HEK293 (cell line): ENCODE measurements around the gene SPPL2B.

Experiments
- CTCF ChIA-PET: fragments of 350-600 bp; formaldehyde crosslinking; extraction: SDS; loops from one replicate; lab custom pipeline; 2021; ENCODE audit warnings: antibody characterized with exemption; lab: Yijun Ruan, JAX
- POLR2A ChIA-PET: fragments of 300-600 bp; formaldehyde crosslinking; extraction: SDS; loops from one replicate; lab custom pipeline; 2020; ENCODE audit warnings: antibody characterized with exemption, inconsistent platforms; lab: Yijun Ruan, JAX
- H3K27ac ChIP-seq: fragments of 200-500 bp; sonication (Bioruptor generic); 2 replicates; pipeline ENCODE4 v1.5.1; 2014; ENCODE audit warnings: low read depth, low read length, control low read depth, inconsistent platforms; ENCODE audit errors: extremely low read depth
- H3K36me3 ChIP-seq, 2 experiments: fragments of 200-500 bp in 1 of 2; sonication (Bioruptor generic) in 1 of 2; 1 replicate in 1 of 2; 2 replicates in 1 of 2; pipeline ENCODE4 v1.5.1; 2014 to 2017; ENCODE audit warnings: inconsistent platforms in 2 of 2, low read length in 2 of 2; ENCODE audit not compliant: control insufficient read depth in 2 of 2, insufficient read depth in 1 of 2
- H3K4me1 ChIP-seq: fragments of 200-500 bp; sonication (Bioruptor generic); 2 replicates; pipeline ENCODE4 v1.5.1; 2014; ENCODE audit warnings: mild to moderate bottlenecking, low read length, inconsistent platforms; ENCODE audit not compliant: control insufficient read depth, insufficient read depth
- H3K4me3 ChIP-seq: 2 replicates; pipeline ENCODE4 v1.5.1; 2011; ENCODE audit warnings: low read depth, mild to moderate bottlenecking, control low read depth, low read length, moderate library complexity
- H3K9me3 ChIP-seq: fragments of 200-500 bp; sonication (Bioruptor generic); 2 replicates; pipeline ENCODE4 v1.5.1; 2014; ENCODE audit warnings: low read depth, low read length, inconsistent platforms; ENCODE audit not compliant: control insufficient read depth, insufficient read depth
- EGR2 ChIP-seq: fragments of 450-650 bp; formaldehyde crosslinking; IDR thresholded peaks from 2 replicates; pipeline ENCODE4 v1.5.1; 2016; ENCODE audit warnings: low read depth, missing biosample characterization, missing genetic modification characterization
- GLI4 ChIP-seq: fragments of 450-650 bp; formaldehyde crosslinking; IDR thresholded peaks from 2 replicates; pipeline ENCODE4 v1.5.1; 2016; ENCODE audit warnings: missing biosample characterization, missing genetic modification characterization
- GLIS1 ChIP-seq: fragments of 450-650 bp; formaldehyde crosslinking; IDR thresholded peaks from 2 replicates; pipeline ENCODE4 v1.5.1; 2016; ENCODE audit warnings: missing biosample characterization, missing genetic modification characterization
- PRDM1 ChIP-seq: fragments of 450-650 bp; formaldehyde crosslinking; IDR thresholded peaks from 2 replicates; pipeline ENCODE4; 2016; ENCODE audit warnings: missing biosample characterization, missing genetic modification characterization
- SP2 ChIP-seq: fragments of 450-650 bp; formaldehyde crosslinking; IDR thresholded peaks from 2 replicates; pipeline ENCODE4 v1.5.1; 2016; ENCODE audit warnings: missing biosample characterization, missing genetic modification characterization
- ZFHX2 ChIP-seq: fragments of 450-650 bp; formaldehyde crosslinking; conservative IDR thresholded peaks from 2 replicates; pipeline ENCODE4 v1.5.1; 2016; ENCODE audit warnings: missing biosample characterization, missing genetic modification characterization
- ZFP69B ChIP-seq: fragments of 450-650 bp; formaldehyde crosslinking; IDR thresholded peaks from 2 replicates; pipeline ENCODE4 v1.5.1; 2016; ENCODE audit warnings: missing biosample characterization, missing genetic modification characterization
- ZNF121 ChIP-seq: fragments of 450-650 bp; formaldehyde crosslinking; IDR thresholded peaks from 2 replicates; pipeline ENCODE4 v1.5.1; 2016; ENCODE audit warnings: missing biosample characterization, missing genetic modification characterization
- ZNF146 ChIP-seq: fragments of 450-650 bp; formaldehyde crosslinking; IDR thresholded peaks from 2 replicates; pipeline ENCODE4 v1.5.1; 2016; ENCODE audit warnings: missing biosample characterization, missing genetic modification characterization
- ZNF184 ChIP-seq: fragments of 450-650 bp; IDR thresholded peaks from 2 replicates; pipeline ENCODE4 v1.5.1; 2018; ENCODE audit warnings: missing biosample characterization, mild to moderate bottlenecking, missing genetic modification characterization
- ZNF366 ChIP-seq: fragments of 450-650 bp; formaldehyde crosslinking; conservative IDR thresholded peaks from 2 replicates; pipeline ENCODE4 v1.5.1; 2016; ENCODE audit warnings: missing biosample characterization, missing genetic modification characterization
- ZNF391 ChIP-seq: fragments of 450-650 bp; formaldehyde crosslinking; IDR thresholded peaks from 2 replicates; pipeline ENCODE4 v1.5.1; 2016; ENCODE audit warnings: low read depth, missing biosample characterization, missing genetic modification characterization, borderline replicate concordance
- ZNF561 ChIP-seq: fragments of 450-650 bp; IDR thresholded peaks from 2 replicates; pipeline ENCODE4 v1.5.1; 2018; ENCODE audit warnings: missing biosample characterization, missing genetic modification characterization, borderline replicate concordance
- ZNF654 ChIP-seq: fragments of 450-650 bp; formaldehyde crosslinking; IDR thresholded peaks from 2 replicates; pipeline ENCODE4 v1.5.1; 2016; ENCODE audit warnings: low read depth, missing biosample characterization, missing genetic modification characterization
- ZNF677 ChIP-seq: fragments of 450-650 bp; IDR thresholded peaks from 2 replicates; pipeline ENCODE4 v1.5.0; 2018; ENCODE audit warnings: missing biosample characterization, mild to moderate bottlenecking, missing genetic modification characterization, moderate library complexity
- ZNF707 ChIP-seq: fragments of 450-650 bp; formaldehyde crosslinking; IDR thresholded peaks from 2 replicates; pipeline ENCODE4 v1.5.1; 2016; ENCODE audit warnings: missing biosample characterization, missing genetic modification characterization
- ZNF76 ChIP-seq: fragments of 450-650 bp; formaldehyde crosslinking; IDR thresholded peaks from 2 replicates; pipeline ENCODE4; 2016; ENCODE audit warnings: low read depth, missing biosample characterization, missing genetic modification characterization, borderline replicate concordance
- TF ChIP-seq, protein P1 (sequence below): fragments of 450-650 bp; formaldehyde crosslinking; IDR thresholded peaks from 2 replicates; pipeline ENCODE4 v1.5.1; 2016; ENCODE audit warnings: missing biosample characterization, missing genetic modification characterization
- TF ChIP-seq, protein P2 (sequence below): fragments of 450-650 bp; formaldehyde crosslinking; IDR thresholded peaks from 2 replicates; pipeline ENCODE4 v1.5.1; 2017; ENCODE audit warnings: missing biosample characterization, missing genetic modification characterization
- TF ChIP-seq, protein P3 (sequence below): fragments of 450-650 bp; formaldehyde crosslinking; IDR thresholded peaks from 2 replicates; pipeline ENCODE4 v1.5.1; 2017; ENCODE audit warnings: missing biosample characterization, missing genetic modification characterization

Gene SPPL2B

DNA sequence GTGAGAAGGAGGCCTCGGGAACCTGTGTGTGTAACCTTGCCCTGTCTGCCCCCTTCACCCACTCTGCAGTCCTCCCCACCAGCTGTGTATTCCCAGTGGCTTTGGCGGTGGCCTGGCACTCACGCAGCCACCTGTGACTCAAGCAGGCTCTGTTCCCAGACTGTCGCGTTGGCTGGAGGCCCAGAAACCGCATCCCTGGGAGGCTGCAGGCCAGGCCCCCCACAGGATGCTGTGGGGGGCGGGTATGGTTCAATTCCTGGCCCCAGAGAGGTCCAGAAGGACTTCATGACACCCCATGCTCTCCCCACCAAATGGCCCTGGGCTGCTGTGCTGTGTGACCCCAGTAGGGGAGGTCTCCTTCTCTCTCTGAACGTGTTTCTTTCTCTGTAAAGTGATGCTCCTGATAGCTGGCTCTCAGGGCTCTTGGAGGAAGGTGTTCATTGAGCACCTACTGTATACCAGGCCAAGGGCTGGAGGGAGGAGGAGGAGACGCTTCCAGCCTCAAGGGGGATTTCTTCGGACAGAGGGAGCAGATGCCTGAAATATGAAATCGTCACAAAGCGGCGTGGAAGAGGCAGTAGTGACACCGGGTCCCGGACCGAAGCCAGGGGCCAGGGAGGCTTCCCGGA is 18.6 kb upstream of the SPPL2B start (continued):
- TF ChIP-seq, protein P1, sequence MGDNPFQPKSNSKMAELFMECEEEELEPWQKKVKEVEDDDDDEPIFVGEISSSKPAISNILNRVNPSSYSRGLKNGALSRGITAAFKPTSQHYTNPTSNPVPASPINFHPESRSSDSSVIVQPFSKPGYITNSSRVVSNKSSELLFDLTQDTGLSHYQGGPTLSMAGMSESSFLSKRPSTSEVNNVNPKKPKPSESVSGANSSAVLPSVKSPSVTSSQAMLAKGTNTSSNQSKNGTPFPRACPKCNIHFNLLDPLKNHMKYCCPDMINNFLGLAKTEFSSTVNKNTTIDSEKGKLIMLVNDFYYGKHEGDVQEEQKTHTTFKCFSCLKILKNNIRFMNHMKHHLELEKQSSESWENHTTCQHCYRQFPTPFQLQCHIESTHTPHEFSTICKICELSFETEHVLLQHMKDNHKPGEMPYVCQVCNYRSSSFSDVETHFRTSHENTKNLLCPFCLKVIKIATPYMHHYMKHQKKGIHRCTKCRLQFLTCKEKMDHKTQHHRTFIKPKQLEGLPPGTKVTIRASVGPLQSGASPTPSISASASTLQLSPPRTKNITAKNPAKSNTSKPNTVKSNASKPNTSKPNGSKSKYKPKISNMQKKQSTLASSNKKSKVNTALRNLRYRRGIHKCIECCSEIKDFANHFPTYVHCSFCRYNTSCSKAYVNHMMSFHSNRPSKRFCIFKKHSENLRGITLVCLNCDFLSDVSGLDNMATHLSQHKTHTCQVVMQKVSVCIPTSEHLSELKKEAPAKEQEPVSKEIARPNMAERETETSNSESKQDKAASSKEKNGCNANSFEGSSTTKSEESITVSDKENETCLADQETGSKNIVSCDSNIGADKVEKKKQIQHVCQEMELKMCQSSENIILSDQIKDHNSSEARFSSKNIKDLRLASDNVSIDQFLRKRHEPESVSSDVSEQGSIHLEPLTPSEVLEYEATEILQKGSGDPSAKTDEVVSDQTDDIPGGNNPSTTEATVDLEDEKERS (tag by site-specific recombination), result no peak
- TF ChIP-seq ZNF654 (tag by site-specific recombination) (no peak), ZNF76 (tag by site-specific recombination) (no peak), PRDM1 (tag by site-specific recombination) (no peak), ZNF707 (tag by site-specific recombination) (no peak), ZNF184 (tag by site-specific recombination) (no peak), ZNF391 (tag by site-specific recombination) (no peak), SP2 (tag by site-specific recombination) (no peak), ZNF366 (tag by site-specific recombination) (no peak), ZNF561 (no peak), EGR2 (0 out of 2 replicates have a peak, but pooled peaks have one; percentile 17)
- TF ChIP-seq, protein P2, sequence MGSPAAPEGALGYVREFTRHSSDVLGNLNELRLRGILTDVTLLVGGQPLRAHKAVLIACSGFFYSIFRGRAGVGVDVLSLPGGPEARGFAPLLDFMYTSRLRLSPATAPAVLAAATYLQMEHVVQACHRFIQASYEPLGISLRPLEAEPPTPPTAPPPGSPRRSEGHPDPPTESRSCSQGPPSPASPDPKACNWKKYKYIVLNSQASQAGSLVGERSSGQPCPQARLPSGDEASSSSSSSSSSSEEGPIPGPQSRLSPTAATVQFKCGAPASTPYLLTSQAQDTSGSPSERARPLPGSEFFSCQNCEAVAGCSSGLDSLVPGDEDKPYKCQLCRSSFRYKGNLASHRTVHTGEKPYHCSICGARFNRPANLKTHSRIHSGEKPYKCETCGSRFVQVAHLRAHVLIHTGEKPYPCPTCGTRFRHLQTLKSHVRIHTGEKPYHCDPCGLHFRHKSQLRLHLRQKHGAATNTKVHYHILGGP (tag by site-specific recombination), result no peak

DNA sequence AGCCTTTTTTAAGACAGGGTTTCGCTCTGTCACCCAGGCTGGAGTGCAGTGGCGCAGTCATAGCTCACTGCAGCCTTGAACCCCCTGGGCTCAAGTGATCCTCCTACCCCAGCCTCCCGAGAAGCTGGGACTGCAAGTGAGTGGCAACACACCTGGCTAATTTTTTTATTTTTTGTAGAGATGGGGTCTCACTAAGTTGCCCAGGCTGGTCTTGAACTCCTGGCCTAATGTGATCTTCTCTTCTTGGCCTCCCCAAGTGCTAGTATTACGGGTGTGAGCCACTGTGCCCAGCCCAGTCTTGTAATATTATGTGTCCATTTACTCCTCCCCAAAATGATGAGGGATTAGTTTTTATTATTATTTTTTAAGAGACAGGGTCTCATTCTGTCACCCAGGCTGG is 17.4 kb upstream of the SPPL2B start:
- no peaks in the 10 kb centered on the region for H3K9me3 ChIP-seq
- H3K4me1 ChIP-seq, result no peaks in the 10 kb centered on the region
- H3K4me3 ChIP-seq, result no peak overlapping the region
- no peak for TF ChIP-seq ZFP69B
- no peak for TF ChIP-seq GLI4
- TF ChIP-seq ZNF146, result no peak
- TF ChIP-seq ZNF121 (tag by site-specific recombination), result peak; percentile 69; the same call in 1 of the 2 replicates
- CTCF ChIA-PET, result no interaction called here
- H3K36me3 ChIP-seq, result no peaks in the 10 kb centered on the region
- POLR2A ChIA-PET, result interaction anchor here (0.7 kb wide), 1 partner anchor 215 kb away, joined by 4 read pairs; no protein-coding TSS in a partner anchor
- no peak overlapping the region for H3K27ac ChIP-seq

DNA sequence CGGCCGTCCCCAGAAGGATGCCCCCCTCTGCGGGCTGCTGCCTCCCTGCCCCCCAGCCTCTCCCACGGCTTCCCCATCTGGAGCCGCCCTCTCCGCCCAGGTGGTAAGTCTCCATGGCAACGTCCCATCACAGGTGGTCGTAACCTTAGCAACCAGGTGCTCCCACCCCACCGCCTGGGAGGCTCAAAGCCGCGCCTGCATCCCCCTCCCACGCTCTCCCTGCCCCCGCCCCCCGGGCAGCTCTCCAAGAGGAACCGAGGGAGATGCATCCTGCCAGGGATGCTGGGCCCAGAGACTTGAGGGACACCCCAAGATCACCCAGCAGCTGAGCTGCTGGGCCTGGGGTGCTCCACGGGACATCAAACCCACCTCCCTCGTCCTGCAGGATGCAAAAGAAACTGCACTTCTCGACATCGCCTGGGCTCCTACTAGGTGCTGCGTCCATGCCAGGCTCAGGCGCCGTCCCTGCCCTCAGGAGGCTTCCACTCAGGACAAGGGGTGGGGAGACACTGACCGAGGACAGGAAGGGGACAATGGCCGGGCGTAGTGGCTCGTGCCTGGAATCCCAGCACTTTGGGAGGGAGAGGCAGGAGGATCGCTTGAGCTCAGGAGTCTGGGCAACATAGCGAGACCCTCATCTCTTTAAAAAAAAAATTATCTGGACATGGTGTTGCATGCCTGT is 15.5 kb upstream of the SPPL2B start:
- no peaks in the 10 kb centered on the region for H3K36me3 ChIP-seq
- H3K9me3 ChIP-seq, result no peaks in the 10 kb centered on the region
- ChIA-PET CTCF (no interaction called here), POLR2A (no interaction called here)
- TF ChIP-seq, protein P3, sequence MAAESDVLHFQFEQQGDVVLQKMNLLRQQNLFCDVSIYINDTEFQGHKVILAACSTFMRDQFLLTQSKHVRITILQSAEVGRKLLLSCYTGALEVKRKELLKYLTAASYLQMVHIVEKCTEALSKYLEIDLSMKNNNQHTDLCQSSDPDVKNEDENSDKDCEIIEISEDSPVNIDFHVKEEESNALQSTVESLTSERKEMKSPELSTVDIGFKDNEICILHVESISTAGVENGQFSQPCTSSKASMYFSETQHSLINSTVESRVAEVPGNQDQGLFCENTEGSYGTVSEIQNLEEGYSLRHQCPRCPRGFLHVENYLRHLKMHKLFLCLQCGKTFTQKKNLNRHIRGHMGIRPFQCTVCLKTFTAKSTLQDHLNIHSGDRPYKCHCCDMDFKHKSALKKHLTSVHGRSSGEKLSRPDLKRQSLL, result no peak
- 0 out of 2 replicates have a peak, but pooled peaks have one; percentile 43 for TF ChIP-seq EGR2
- peak; percentile 20; the same call in 1 of the 2 replicates for TF ChIP-seq ZFHX2 (tag by site-specific recombination)
- TF ChIP-seq ZNF677, result no peak
- TF ChIP-seq GLIS1 (tag by site-specific recombination), result peak; percentile 81
- H3K27ac ChIP-seq, result no peak overlapping the region
- no peak overlapping the region for H3K4me3 ChIP-seq
- no peaks in the 10 kb centered on the region for H3K4me1 ChIP-seq
